Eye (tissue), 1 donor: Measurements from ENCODE around the gene TAOK1.

ENCODE experiments used
- DNase-seq: peaks from one replicate; pipeline ENCODE4 v3.0.0-alpha.2; 2015

Gene TAOK1

GRCh38 chr17:29596811-29597210 is 206.6 kb downstream of the TAOK1 start:
- no peak for DNase-seq

- DNase-seq: peak; percentile 40
Observed at GRCh38 chr17:29597361-29598172, 207.4 kb downstream of the TAOK1 start.
